Mesendoderm (in vitro differentiated cells): ENCODE results near the gene STARD5.
A peak's percentile ranks its signal among the peaks of the same experiment; 100 is the strongest.
"Not testable (repeated sequence)": the region's sequence is repeated elsewhere in the genome, so short reads cannot be mapped to it uniquely, and the experiment has no call there.

Experiments used
- DNase-seq: peaks from one replicate; pipeline ENCODE4 v3.0.0; 2013
- H2AK5ac ChIP-seq: 2 replicates; pipeline ENCODE4 v1.6.1; 2013; ENCODE audit warnings: low read length, inconsistent platforms
- H2BK120ac ChIP-seq: 2 replicates; pipeline ENCODE4 v1.6.1; 2013; ENCODE audit warnings: low read depth, mild to moderate bottlenecking, low read length, moderate library complexity, mixed read lengths
- H2BK15ac ChIP-seq: replicated peaks from 2 replicates; pipeline ENCODE4 v1.6.1; 2013; ENCODE audit warnings: low read depth, mild to moderate bottlenecking, moderate library complexity
- H2BK5ac ChIP-seq: 2 replicates; pipeline ENCODE4 v1.6.1; 2013; ENCODE audit warnings: low read length, inconsistent platforms
- H3K18ac ChIP-seq: 2 replicates; pipeline ENCODE4 v1.6.1; 2013; ENCODE audit warnings: mild to moderate bottlenecking, low read length, mixed read lengths
- H3K23ac ChIP-seq: one replicate; pipeline ENCODE4 v1.6.1; 2013; ENCODE audit warnings: low read length
- H3K27ac ChIP-seq: 2 replicates; pipeline ENCODE4 v1.5.1; 2013; ENCODE audit warnings: low read depth, mild to moderate bottlenecking, inconsistent platforms, low read length, moderate library complexity
- H3K27me3 ChIP-seq: 2 replicates; pipeline ENCODE4 v1.6.1; 2013; ENCODE audit warnings: low read length, control low read depth, mild to moderate bottlenecking, inconsistent platforms; ENCODE audit not compliant: insufficient read depth, poor library complexity
- H3K36me3 ChIP-seq: 2 replicates; pipeline ENCODE4 v1.6.1; 2013; ENCODE audit warnings: low read length, inconsistent platforms; ENCODE audit not compliant: control insufficient read depth, insufficient read depth
- H3K4ac ChIP-seq: one replicate; pipeline ENCODE4 v1.6.1; 2013; ENCODE audit warnings: low read depth, mild to moderate bottlenecking, low read length, moderate library complexity
- H3K4me1 ChIP-seq: 2 replicates; pipeline ENCODE4 v1.6.1; 2013; ENCODE audit warnings: low read depth, low read length, inconsistent platforms; ENCODE audit not compliant: control insufficient read depth
- H3K4me2 ChIP-seq: 2 replicates; pipeline ENCODE4 v1.6.1; 2013; ENCODE audit warnings: low read length
- H3K4me3 ChIP-seq: 2 replicates; pipeline ENCODE4 v1.5.1; 2013; ENCODE audit warnings: mild to moderate bottlenecking, low read length
- H3K56ac ChIP-seq: one replicate; pipeline ENCODE4 v1.6.1; 2013; ENCODE audit warnings: low read length
- H3K79me1 ChIP-seq: 2 replicates; pipeline ENCODE4 v1.6.1; 2013; ENCODE audit warnings: low read length, inconsistent platforms
- H3K79me2 ChIP-seq: 2 replicates; pipeline ENCODE4 v1.6.1; 2013; ENCODE audit warnings: mild to moderate bottlenecking, low read length; ENCODE audit not compliant: control insufficient read depth, insufficient read depth
- H3K9ac ChIP-seq: 2 replicates; pipeline ENCODE4 v1.6.1; 2013; ENCODE audit warnings: low read length, inconsistent platforms
- H4K5ac ChIP-seq: one replicate; pipeline ENCODE4 v1.6.1; 2013; ENCODE audit warnings: low read length
- H4K8ac ChIP-seq: one replicate; pipeline ENCODE4 v1.6.1; 2013; ENCODE audit warnings: low read depth, mild to moderate bottlenecking, control low read depth, low read length, moderate library complexity
- WGBS: extraction: QIAGEN DNeasy Blood & Tissue Kit; methylation state at CpG from one replicate; pipeline ENCODE4 v1.1.7; 2013; ENCODE audit warnings: low lambda C conversion rate, missing lambda C conversion rate; ENCODE audit not compliant: insufficient coverage; ENCODE audit errors: extremely low coverage; 5-methylcytosine and 5-hydroxymethylcytosine counted together

The STARD5 gene

GRCh38 chr15:81331141-81331540 is 7.2 kb upstream of the STARD5 start:
- H2BK15ac ChIP-seq, H3K4ac ChIP-seq, H3K56ac ChIP-seq, H3K27ac ChIP-seq, H2AK5ac ChIP-seq, H3K36me3 ChIP-seq, H3K4me3 ChIP-seq, H3K4me2 ChIP-seq, H3K23ac ChIP-seq, H2BK5ac ChIP-seq, H3K79me1 ChIP-seq, H2BK120ac ChIP-seq, H3K4me1 ChIP-seq, H3K9ac ChIP-seq, H3K27me3 ChIP-seq, H3K18ac ChIP-seq, H3K79me2 ChIP-seq, H4K8ac ChIP-seq, H4K5ac ChIP-seq: not testable (repeated sequence)
- no CpG with 5 or more reads among the region's 9 CpGs for WGBS
- DNase-seq, result peak; percentile 3

GRCh38 chr15:81330366-81331090 is 6.6 kb upstream of the STARD5 start:
- Histone ChIP-seq H3K4ac (no peak overlapping the region), H3K18ac (no peak overlapping the region), H2BK5ac (no peak overlapping the region), H3K9ac (no peak overlapping the region), H3K4me2 (no peak overlapping the region), H4K5ac (no peak overlapping the region), H2AK5ac (no peak overlapping the region), H3K56ac (no peak overlapping the region), H3K79me1 (no peaks in the 10 kb centered on the region), H4K8ac (no peak overlapping the region), H3K4me3 (no peak overlapping the region), H3K27ac (no peak overlapping the region), H3K36me3 (no peaks in the 10 kb centered on the region), H3K27me3 (no peaks in the 10 kb centered on the region), H2BK15ac (no peak overlapping the region), H3K79me2 (no peaks in the 10 kb centered on the region), H2BK120ac (no peak overlapping the region), H3K23ac (no peak overlapping the region), H3K4me1 (no peaks in the 10 kb centered on the region)
- no CpG with 5 or more reads among the region's 5 CpGs for WGBS
- no peak for DNase-seq

- no CpG with 5 or more reads among the region's 2 CpGs for WGBS
- Histone ChIP-seq H3K4me1 (no peaks in the 10 kb centered on the region), H2AK5ac (no peak overlapping the region), H3K56ac (no peak overlapping the region), H3K4me3 (no peak overlapping the region), H4K5ac (no peak overlapping the region), H3K79me1 (no peaks in the 10 kb centered on the region), H3K4me2 (no peak overlapping the region), H3K23ac (no peak overlapping the region), H3K9ac (no peak overlapping the region), H4K8ac (no peak overlapping the region), H2BK5ac (no peak overlapping the region), H3K79me2 (no peaks in the 10 kb centered on the region), H3K27me3 (no peaks in the 10 kb centered on the region), H2BK15ac (no peak overlapping the region), H3K18ac (no peak overlapping the region), H3K36me3 (no peaks in the 10 kb centered on the region), H3K27ac (no peak overlapping the region), H2BK120ac (no peak overlapping the region), H3K4ac (no peak overlapping the region)
- DNase-seq, result no peak
Measured at GRCh38 chr15:81329446-81329845, 5.5 kb upstream of the STARD5 start.

GRCh38 chr15:81327516-81327915 is 3.6 kb upstream of the STARD5 start:
- no peak overlapping the region for H3K4ac ChIP-seq
- no peak overlapping the region for H4K5ac ChIP-seq
- no peak overlapping the region for H3K4me2 ChIP-seq
- H3K56ac ChIP-seq, result no peak overlapping the region
- no peak overlapping the region for H2BK15ac ChIP-seq
- H3K36me3 ChIP-seq, result no peaks in the 10 kb centered on the region
- H3K9ac ChIP-seq, result no peak overlapping the region
- H4K8ac ChIP-seq, result no peak overlapping the region
- H3K18ac ChIP-seq, result no peak overlapping the region
- H3K79me2 ChIP-seq, result no peaks in the 10 kb centered on the region
- no peaks in the 10 kb centered on the region for H3K79me1 ChIP-seq
- H2BK120ac ChIP-seq, result no peak overlapping the region
- H3K4me1 ChIP-seq, result no peaks in the 10 kb centered on the region
- no peak for DNase-seq
- H3K23ac ChIP-seq, result no peak overlapping the region
- no CpG with 5 or more reads among the region's 3 CpGs for WGBS
- H3K4me3 ChIP-seq, result no peak overlapping the region
- no peak overlapping the region for H2BK5ac ChIP-seq
- H3K27me3 ChIP-seq, result no peaks in the 10 kb centered on the region
- H2AK5ac ChIP-seq, result no peak overlapping the region
- H3K27ac ChIP-seq, result no peak overlapping the region

GRCh38 chr15:81326466-81327212 is 2.7 kb upstream of the STARD5 start:
- H3K9ac ChIP-seq, result no peak overlapping the region
- H3K4me2 ChIP-seq, result no peak overlapping the region
- H2BK5ac ChIP-seq, result no peak overlapping the region
- no peak overlapping the region for H3K18ac ChIP-seq
- H3K27ac ChIP-seq, result no peak overlapping the region
- no peak overlapping the region for H4K5ac ChIP-seq
- no peaks in the 10 kb centered on the region for H3K79me1 ChIP-seq
- no peak overlapping the region for H2BK15ac ChIP-seq
- no peak for DNase-seq
- no peaks in the 10 kb centered on the region for H3K36me3 ChIP-seq
- no peak overlapping the region for H4K8ac ChIP-seq
- no peak overlapping the region for H3K4ac ChIP-seq
- H3K79me2 ChIP-seq, result no peaks in the 10 kb centered on the region
- H2AK5ac ChIP-seq, result no peak overlapping the region
- no CpG with 5 or more reads among the region's 7 CpGs for WGBS
- H3K4me1 ChIP-seq, result no peaks in the 10 kb centered on the region
- H2BK120ac ChIP-seq, result no peak overlapping the region
- no peaks in the 10 kb centered on the region for H3K27me3 ChIP-seq
- H3K56ac ChIP-seq, result no peak overlapping the region
- no peak overlapping the region for H3K23ac ChIP-seq
- H3K4me3 ChIP-seq, result no peak overlapping the region
